Measurements from ENCODE around the gene MRM3. TPM values are rescaled to one million over a fixed set of nuclear protein-coding genes. Genes with fewer than 3 reads are reported as not detected.
A peak's percentile ranks its signal among the peaks of the same experiment; 100 is the strongest.

The MRM3 gene
- total RNA-seq, 4 donors from 2014 or later: 17.4 to 25.9 (median 23.9) TPM

- Histone ChIP-seq H3K9me3 (no peaks in the 10 kb centered on the region), H3K4me3 (no peak overlapping the region), H3K27me3 (no peaks in the 10 kb centered on the region), H3K4me1 (no peaks in the 10 kb centered on the region), H3K27ac (replicated peaks in 1 of 4) (no peak overlapping the region), H3K36me3 (peaks cover 5 to 72% (median 65%) of the 10 kb centered on the region in 4 donors)
- 90% methylated on average over 19 of the region's 20 CpGs for WGBS
- intact Hi-C loops (cut with DNase I): no loop called here
- TF ChIP-seq CTCF (IDR thresholded peaks at IDR 0.05): no peak
- no peak for TF ChIP-seq POLR2AphosphoS5 (IDR thresholded peaks at IDR 0.05)
- no peak for TF ChIP-seq POLR2A (IDR thresholded peaks at IDR 0.05; ENCODE audit: low read depth)
- DNase-seq (ENCODE audit: extremely low spot score): no peak
Measured at GRCh38 chr17:814371-814770, 32.2 kb downstream of the MRM3 start.

GRCh38 chr17:819251-819650 lies 37.1 kb downstream of the MRM3 start:
- Histone ChIP-seq H3K27ac (replicated peaks in 1 of 4) (no peak overlapping the region), H3K9me3 (no peaks in the 10 kb centered on the region), H3K4me3 (no peak overlapping the region), H3K27me3 (no peaks in the 10 kb centered on the region), H3K4me1 (no peaks in the 10 kb centered on the region), H3K36me3 (peaks cover 5 to 82% (median 72%) of the 10 kb centered on the region in 4 donors)
- WGBS: 90% methylated on average over 19 of the region's 19 CpGs
- intact Hi-C loops (cut with DNase I): no loop called here
- no peak for TF ChIP-seq CTCF (IDR thresholded peaks at IDR 0.05)
- no peak for TF ChIP-seq EP300 (IDR thresholded peaks at IDR 0.05)
- TF ChIP-seq POLR2AphosphoS5 (IDR thresholded peaks at IDR 0.05): no peak
- no peak for TF ChIP-seq POLR2A (IDR thresholded peaks at IDR 0.05; ENCODE audit: low read depth)
- no peak for DNase-seq (ENCODE audit: extremely low spot score)

- no peak for TF ChIP-seq POLR2AphosphoS5 (IDR thresholded peaks at IDR 0.05)
- TF ChIP-seq EP300 (IDR thresholded peaks at IDR 0.05): no peak
- no peak for TF ChIP-seq CTCF (IDR thresholded peaks at IDR 0.05)
- no peak for TF ChIP-seq POLR2A (IDR thresholded peaks at IDR 0.05; ENCODE audit: low read depth)
- DNase-seq (ENCODE audit: extremely low spot score): no peak
- Histone ChIP-seq H3K36me3 (peaks cover 12 to 61% (median 46%) of the 10 kb centered on the region in 4 donors), H3K27ac (replicated peaks in 1 of 4) (no peak overlapping the region), H3K27me3 (no peaks in the 10 kb centered on the region), H3K9me3 (no peaks in the 10 kb centered on the region), H3K4me1 (peaks cover 0 to 5% (median 0%) of the 10 kb centered on the region in 4 donors), H3K4me3 (no peak overlapping the region)
- intact Hi-C loops (cut with DNase I): no loop called here
- whole genome bisulfite sequencing: 92% methylated on average over 9 of the region's 9 CpGs
Measured at GRCh38 chr17:823501-823902, 41.3 kb downstream of the MRM3 start.

- no peak for DNase-seq (ENCODE audit: extremely low spot score)
- WGBS: 62% methylated on average over 16 of the region's 16 CpGs
- H3K4me3 ChIP-seq: no peak overlapping the region
- H3K27ac ChIP-seq (replicated peaks in 1 of 4): no peak overlapping the region
- H3K36me3 ChIP-seq: peaks cover 6 to 52% (median 37%) of the 10 kb centered on the region in 4 donors
- H3K4me1 ChIP-seq: peaks cover 0 to 5% (median 0%) of the 10 kb centered on the region in 4 donors
- no peaks in the 10 kb centered on the region for H3K9me3 ChIP-seq
- intact Hi-C loops (cut with DNase I): no loop called here
- no peaks in the 10 kb centered on the region for H3K27me3 ChIP-seq
- peak in 1 of 2 donors; percentile 10 for TF ChIP-seq POLR2AphosphoS5 (IDR thresholded peaks at IDR 0.05)
- TF ChIP-seq CTCF (IDR thresholded peaks at IDR 0.05): no peak
- no peak for TF ChIP-seq POLR2A (IDR thresholded peaks at IDR 0.05; ENCODE audit: low read depth)
- no peak for TF ChIP-seq EP300 (IDR thresholded peaks at IDR 0.05)
Measured at GRCh38 chr17:824378-824777, 42.2 kb downstream of the MRM3 start.

- no peak for DNase-seq (ENCODE audit: extremely low spot score)
- WGBS: 84% methylated on average over 17 of the region's 17 CpGs
- H3K27ac ChIP-seq (replicated peaks in 1 of 4): no peak overlapping the region
- TF ChIP-seq EP300 (IDR thresholded peaks at IDR 0.05) (no peak), CTCF (IDR thresholded peaks at IDR 0.05) (no peak), POLR2A (IDR thresholded peaks at IDR 0.05; ENCODE audit: low read depth) (no peak), POLR2AphosphoS5 (IDR thresholded peaks at IDR 0.05) (no peak)
- no peak overlapping the region for H3K4me3 ChIP-seq
- H3K9me3 ChIP-seq: no peaks in the 10 kb centered on the region
- no peaks in the 10 kb centered on the region for H3K27me3 ChIP-seq
- H3K4me1 ChIP-seq: peaks cover 0 to 5% (median 0%) of the 10 kb centered on the region in 4 donors
- intact Hi-C loops (cut with DNase I): no loop called here
- H3K36me3 ChIP-seq: peaks cover 6 to 44% (median 30%) of the 10 kb centered on the region in 4 donors
Measured at GRCh38 chr17:825216-825615, 43.1 kb downstream of the MRM3 start.

Measured in esophagus muscularis mucosa (tissue), 4 donors.